ENCODE data around the gene KIF17.

The KIF17 gene

GRCh38 chr1:20661207-20662109 is 56.3 kb downstream of the KIF17 start, which contains the start of gene DDOST:
DDOST (minus strand) TSS chr1:20661369; CDS start chr1:20661350, 19 bp downstream.
- DNase-seq (ENCODE audit: low read depth, low spot score), result peak; percentile 90

DNA sequence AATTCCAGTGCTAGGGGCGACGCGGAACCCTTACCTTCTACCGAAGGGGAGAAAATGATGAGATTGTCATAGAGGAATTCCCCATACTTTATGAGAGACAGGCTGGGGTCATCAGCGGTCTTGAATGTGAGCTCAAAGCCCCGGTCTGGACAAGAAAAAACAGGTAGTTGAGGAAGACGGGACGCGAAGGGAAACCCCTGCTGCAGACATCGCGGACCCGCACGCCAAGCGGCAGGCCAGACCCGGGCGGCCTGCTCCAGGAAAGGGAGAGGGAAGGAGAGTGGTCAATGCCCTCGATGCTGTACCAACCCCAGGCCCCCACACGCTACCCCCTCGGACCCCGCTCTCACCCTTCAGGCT is 57.0 kb downstream of the KIF17 start:
- DNase-seq (ENCODE audit: low read depth, low spot score), result no peak

- no peak for DNase-seq (ENCODE audit: low read depth, low spot score)
These were observed 57.4 kb downstream of the KIF17 start for GRCh38 chr1:20660363-20660762.

- DNase-seq (ENCODE audit: low read depth, low spot score), result no peak
These were observed 59.5 kb downstream of the KIF17 start for GRCh38 chr1:20658166-20658915.

- no peak for DNase-seq (ENCODE audit: low read depth, low spot score)
These were observed 60.8 kb downstream of the KIF17 start for GRCh38 chr1:20657024-20657423.

- DNase-seq (ENCODE audit: low read depth, low spot score), result no peak
These were observed 63.6 kb downstream of the KIF17 start for GRCh38 chr1:20654104-20654690.

DNA sequence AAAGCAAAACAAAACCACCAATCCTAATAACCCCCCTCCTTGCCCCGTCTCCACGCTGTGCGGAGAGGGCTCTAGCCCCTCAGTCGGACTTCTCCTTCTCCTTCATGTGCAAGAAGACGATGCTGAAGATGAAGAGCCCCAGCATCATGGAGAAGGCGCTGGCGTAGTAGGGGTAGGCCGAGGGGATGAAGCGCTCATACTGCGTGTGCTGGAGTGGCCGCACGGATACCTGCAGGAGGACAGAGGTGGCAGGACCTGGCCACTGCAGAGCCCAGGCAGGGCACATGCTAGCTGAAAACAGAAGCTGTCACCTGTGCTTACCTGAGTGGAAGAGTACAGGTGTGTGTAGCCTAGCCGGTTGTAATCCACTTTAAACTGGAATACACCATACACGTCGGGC is 65.5 kb downstream of the KIF17 start:
- no peak for DNase-seq (ENCODE audit: low read depth, low spot score)

GRCh38 chr1:20648946-20649345 is 68.9 kb downstream of the KIF17 start:
- DNase-seq (ENCODE audit: low read depth, low spot score), result no peak

DNA sequence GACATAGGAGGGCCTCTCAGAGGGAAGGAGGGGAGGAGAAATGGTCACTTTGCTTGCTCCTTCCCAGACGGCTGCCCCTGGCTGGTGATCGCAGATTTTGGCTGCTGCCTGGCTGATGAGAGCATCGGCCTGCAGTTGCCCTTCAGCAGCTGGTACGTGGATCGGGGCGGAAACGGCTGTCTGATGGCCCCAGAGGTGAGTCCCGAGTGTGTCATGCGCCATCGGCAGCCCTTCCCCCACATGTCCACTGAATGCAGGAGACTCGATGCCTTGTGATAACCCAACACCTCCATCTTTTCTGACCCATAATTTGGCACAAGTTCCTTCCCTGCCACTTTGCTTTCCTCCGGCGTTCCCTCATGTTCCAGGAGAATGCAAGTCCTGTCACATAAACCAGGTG is 69.4 kb downstream of the KIF17 start:
- DNase-seq (ENCODE audit: low read depth, low spot score), result no peak

- no peak for DNase-seq (ENCODE audit: low read depth, low spot score)
These were observed 72.4 kb downstream of the KIF17 start for GRCh38 chr1:20645414-20645813.

- no peak for DNase-seq (ENCODE audit: low read depth, low spot score)
These were observed 73.4 kb downstream of the KIF17 start for GRCh38 chr1:20644416-20644815.

GRCh38 chr1:20643080-20643479 is 74.7 kb downstream of the KIF17 start:
- no peak for DNase-seq (ENCODE audit: low read depth, low spot score)

- no peak for DNase-seq (ENCODE audit: low read depth, low spot score)
These were observed 75.8 kb downstream of the KIF17 start for GRCh38 chr1:20641975-20642374.

DNA sequence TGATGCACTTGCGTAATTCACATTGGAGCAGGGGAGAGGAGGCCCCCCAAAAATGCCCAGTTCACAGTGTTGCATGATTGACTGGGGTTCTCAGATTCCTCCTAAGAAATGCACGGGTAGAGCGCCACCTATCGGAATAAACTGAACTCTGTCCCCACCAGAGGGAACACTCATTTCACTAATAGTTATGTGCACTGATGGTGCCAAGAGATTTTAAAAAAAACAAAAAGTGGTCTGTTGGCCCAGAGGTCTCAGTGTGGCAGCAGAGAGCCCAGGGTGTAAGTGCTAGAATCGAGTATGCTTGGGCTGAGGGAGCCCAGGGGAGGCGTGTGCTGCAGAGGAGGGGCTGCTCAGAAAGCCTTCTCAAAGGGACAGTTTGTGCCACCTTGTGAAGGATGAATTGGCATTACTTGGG is 77.6 kb downstream of the KIF17 start:
- no peak for DNase-seq (ENCODE audit: low read depth, low spot score)

GRCh38 chr1:20636785-20637347 is 80.9 kb downstream of the KIF17 start:
- DNase-seq (ENCODE audit: low read depth, low spot score), result no peak

DNA sequence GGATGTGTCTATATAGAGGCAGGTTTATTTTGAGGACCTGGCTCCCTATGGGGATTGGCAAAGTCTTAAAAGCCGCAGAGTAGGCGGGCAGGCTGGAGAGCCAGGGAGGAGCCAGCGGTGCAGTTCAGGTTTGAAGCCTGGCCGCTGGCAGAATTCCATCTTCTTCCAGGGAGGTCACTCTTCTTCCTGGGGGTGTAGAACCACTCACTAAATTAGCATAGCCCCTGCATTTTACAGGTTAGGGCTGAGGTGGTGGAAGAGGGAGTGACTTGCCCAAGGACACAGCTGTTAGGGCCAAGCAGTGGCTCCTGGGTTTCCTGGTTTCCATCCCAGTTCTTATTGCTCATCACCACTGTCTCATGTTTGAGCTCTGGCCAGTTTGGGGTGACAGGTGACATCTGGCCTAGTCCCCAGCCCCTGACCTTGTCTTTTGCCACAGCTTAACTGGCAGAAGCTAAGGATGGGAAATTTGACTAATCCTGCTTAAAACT is 83.2 kb downstream of the KIF17 start:
- DNase-seq (ENCODE audit: low read depth, low spot score), result no peak

- DNase-seq (ENCODE audit: low read depth, low spot score), result no peak
These were observed 83.7 kb downstream of the KIF17 start for GRCh38 chr1:20634065-20634593.

DNA sequence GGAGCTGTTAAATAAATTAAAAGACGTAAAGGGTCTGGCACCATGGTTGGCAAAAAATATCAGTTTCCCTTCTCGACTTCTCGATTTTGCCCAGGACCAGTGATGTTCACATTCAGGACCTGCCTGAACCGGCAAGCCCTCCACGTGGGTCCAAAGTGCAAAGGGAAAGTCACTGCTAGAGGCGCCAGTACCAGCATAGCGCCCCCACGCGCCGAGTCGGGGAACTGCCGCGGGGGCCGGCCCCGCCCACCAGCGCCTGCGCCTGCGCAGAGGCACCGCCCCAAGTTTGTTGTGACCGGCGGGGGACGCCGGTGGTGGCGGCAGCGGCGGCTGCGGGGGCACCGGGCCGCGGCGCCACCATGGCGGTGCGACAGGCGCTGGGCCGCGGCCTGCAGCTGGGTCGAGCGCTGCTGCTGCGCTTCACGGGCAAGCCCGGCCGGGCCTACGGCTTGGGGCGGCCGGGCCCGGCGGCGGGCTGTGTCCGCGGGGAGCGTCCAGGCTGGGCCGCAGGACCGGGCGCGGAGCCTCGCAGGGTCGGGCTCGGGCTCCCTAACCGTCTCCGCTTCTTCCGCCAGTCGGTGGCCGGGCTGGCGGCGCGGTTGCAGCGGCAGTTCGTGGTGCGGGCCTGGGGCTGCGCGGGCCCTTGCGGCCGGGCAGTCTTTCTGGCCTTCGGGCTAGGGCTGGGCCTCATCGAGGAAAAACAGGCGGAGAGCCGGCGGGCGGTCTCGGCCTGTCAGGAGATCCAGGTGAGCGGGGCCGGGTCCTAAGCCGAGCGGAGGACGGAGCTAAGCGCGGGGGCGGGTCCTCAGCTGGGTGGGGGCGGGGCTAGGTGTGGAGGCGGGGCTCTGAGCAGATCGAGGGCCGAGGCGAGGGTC is 84.4 kb downstream of the KIF17 start, which contains the start of gene PINK1:
Gene PINK1 (plus strand): TSS at position 269 of the 875 bp plus-strand sequence. CDS start 91 bp downstream, at position 360.
- no peak for DNase-seq (ENCODE audit: low read depth, low spot score)

- no peak for DNase-seq (ENCODE audit: low read depth, low spot score)
These were observed 85.4 kb downstream of the KIF17 start for GRCh38 chr1:20632386-20632785.

DNA sequence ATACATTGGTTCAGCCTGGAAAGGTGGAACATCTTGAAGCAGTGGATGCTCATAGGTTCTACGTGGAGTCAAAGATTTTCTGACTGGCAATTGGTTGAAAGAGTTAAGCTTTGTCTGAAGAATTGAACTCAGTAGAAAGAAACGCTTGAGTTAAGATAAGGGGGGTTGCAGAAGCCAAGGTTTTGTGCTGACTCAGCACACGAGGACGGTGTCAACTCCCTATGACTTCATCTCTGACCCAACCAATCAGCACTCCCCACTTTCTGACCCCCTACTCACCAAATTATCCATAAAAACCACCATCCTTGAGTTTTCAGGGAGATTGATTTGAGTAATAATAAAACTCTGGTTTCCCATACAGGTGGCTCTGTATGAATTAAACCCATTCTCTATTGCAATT is 87.1 kb downstream of the KIF17 start:
- no peak for DNase-seq (ENCODE audit: low read depth, low spot score)

DNA sequence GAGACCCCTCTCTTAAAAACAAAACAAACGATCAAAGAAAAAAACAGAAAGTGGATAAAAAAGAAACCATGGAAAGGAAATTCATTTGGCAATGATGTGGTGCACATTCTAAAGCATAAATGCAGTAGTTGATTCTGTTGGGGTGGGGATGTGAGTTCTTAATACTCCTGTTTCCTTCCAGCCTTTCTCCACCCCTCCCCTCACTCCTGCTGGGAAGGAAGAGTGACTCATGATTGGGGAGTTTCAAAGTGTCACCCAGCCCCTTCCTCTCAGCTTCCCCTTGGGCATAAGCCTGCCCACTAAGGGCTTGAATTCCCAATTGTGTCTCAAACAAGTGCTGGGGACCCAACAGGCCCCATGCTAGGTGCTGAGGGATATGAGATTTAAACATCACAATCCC is 91.3 kb downstream of the KIF17 start:
- DNase-seq (ENCODE audit: low read depth, low spot score), result no peak
